H54 (cell line): Measurements from ENCODE around the gene LRMDA.

ENCODE experiments used
- DNase-seq: peaks from one replicate; pipeline ENCODE4 v3.0.0; 2011; ENCODE audit warnings: low spot score, mixed read lengths; ENCODE audit not compliant: insufficient read length
- FAIRE-seq: peaks from 3 replicates; lab custom pipeline; 2011; peaks lifted over from hg19 to GRCh38; lab: Jason Lieb, UNC
- POLR2A ChIP-seq: IDR thresholded peaks from 2 replicates; pipeline ENCODE4 v1.6.1; 2011; ENCODE audit warnings: low read depth, mild to moderate bottlenecking, low read length

LRMDA gene

DNA sequence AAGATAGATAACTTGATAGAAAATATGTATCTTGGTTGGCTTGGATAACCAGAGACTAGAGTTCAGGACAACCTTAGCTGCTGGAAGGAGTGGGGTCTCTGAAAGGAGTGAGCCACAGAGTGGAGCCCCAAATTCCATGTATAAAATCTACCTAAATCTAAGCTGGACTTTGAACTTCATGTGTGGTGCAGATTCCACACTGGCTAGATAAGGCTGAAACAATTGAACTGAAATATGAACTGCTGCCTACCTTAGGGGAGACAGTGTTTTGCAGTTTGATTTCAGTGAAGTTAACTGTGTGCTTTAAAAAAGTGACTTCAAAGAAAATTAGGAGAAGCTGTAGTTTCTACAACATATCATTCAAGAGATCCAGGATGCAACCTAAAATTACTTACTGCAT, 123.9 kb downstream of the LRMDA start:
- no peak for TF ChIP-seq POLR2A
- no peak for DNase-seq
- no peak for FAIRE-seq

- no peak for TF ChIP-seq POLR2A
- no peak for DNase-seq
- no peak for FAIRE-seq
These were observed 124.9 kb downstream of the LRMDA start for GRCh38 chr10:75556320-75556719.

GRCh38 chr10:75565286-75566251, 134.1 kb downstream of the LRMDA start:
- no peak for DNase-seq
- TF ChIP-seq POLR2A = no peak
- no peak for FAIRE-seq

DNA sequence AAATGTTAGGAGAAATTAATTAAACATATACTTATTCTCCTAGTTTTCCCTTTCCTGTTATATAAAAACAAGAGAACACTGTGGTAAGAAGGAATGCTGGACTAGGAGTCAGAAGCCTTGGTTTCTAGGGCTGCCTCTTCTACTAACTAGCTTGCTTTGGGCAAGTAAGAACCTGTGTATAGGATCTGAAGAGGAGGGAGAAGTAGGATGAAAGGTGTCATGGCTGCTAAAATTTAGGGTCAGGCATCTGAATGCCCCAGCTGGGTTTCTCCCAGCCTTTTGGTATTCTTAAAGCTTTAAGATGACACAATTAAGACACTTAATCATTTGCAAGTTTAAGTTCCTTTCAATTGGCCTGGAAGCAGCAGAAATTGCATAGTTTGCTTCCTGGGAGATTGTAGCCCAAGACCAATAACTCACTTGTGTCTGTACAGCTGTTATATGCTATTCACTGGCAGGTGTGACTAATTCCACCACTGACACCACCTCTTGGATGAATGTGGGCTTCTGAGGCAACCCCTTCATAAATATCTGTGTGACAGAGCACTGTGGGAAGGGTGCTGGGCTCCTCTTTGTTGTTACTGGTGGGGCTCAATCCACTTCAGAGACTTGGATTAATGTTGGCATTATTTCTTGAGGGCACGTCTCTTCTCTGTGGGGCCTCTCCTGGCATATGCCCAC, 137.2 kb downstream of the LRMDA start:
- DNase-seq (no peak), FAIRE-seq (no peak)
- TF ChIP-seq POLR2A = no peak

- DNase-seq (no peak), FAIRE-seq (no peak)
- no peak for TF ChIP-seq POLR2A
These were observed 138.1 kb downstream of the LRMDA start for GRCh38 chr10:75569506-75569905.

- DNase-seq (no peak), FAIRE-seq (no peak)
- TF ChIP-seq POLR2A = no peak
These were observed 141.1 kb downstream of the LRMDA start for GRCh38 chr10:75572478-75572877.

- no peak for DNase-seq
- no peak for FAIRE-seq
- no peak for TF ChIP-seq POLR2A
These were observed 144.5 kb downstream of the LRMDA start for GRCh38 chr10:75575940-75576339.

DNA sequence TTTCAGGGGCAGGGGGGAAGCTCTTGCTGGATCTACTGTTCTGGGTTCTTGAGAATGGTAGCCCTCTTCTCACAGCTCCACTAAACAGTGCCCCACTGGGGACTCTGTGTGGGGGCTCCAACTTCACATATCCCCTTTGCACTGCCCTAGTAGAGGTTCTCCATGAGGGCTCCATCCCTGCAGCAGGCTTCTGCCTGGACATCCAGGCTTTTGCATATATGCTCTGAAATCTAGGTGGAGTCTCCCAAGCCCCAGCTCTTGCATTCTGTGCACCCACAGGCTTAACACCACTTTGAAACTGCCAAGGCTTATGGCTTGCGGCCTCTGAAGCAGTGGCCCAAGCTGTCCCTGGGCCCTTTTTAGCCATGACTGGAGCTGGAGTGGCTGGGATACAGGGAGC, 150.7 kb downstream of the LRMDA start:
- no peak for DNase-seq
- TF ChIP-seq POLR2A = no peak
- FAIRE-seq = no peak

DNA sequence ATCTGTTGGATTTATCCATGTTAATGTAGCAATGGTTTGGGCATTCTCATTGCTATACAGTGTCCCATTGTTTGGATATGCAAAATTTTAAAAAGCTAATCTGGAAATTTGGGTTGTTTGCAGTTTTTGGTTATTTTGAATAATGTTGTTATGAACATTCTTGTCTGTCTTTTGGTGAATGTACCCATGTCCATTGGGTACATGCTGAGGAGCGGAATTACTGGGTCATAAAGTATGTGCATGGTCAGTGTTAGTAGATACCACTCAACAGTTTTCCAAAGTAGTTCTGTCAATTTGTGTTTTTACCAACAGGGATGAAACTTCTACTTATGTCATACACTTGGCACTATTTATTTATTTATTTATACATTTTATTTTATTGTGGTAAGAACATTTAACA, 153.9 kb downstream of the LRMDA start:
- FAIRE-seq = no peak
- no peak for DNase-seq
- TF ChIP-seq POLR2A = no peak

GRCh38 chr10:75586814-75587213, 155.4 kb downstream of the LRMDA start:
- no peak for TF ChIP-seq POLR2A
- no peak for FAIRE-seq

GRCh38 chr10:75588031-75588430, 156.6 kb downstream of the LRMDA start:
- no peak for TF ChIP-seq POLR2A
- FAIRE-seq (no peak), DNase-seq (no peak)

More at GRCh38 chr10:75586814-75587213, 155.4 kb downstream of the LRMDA start:
- DNase-seq = no peak

DNA sequence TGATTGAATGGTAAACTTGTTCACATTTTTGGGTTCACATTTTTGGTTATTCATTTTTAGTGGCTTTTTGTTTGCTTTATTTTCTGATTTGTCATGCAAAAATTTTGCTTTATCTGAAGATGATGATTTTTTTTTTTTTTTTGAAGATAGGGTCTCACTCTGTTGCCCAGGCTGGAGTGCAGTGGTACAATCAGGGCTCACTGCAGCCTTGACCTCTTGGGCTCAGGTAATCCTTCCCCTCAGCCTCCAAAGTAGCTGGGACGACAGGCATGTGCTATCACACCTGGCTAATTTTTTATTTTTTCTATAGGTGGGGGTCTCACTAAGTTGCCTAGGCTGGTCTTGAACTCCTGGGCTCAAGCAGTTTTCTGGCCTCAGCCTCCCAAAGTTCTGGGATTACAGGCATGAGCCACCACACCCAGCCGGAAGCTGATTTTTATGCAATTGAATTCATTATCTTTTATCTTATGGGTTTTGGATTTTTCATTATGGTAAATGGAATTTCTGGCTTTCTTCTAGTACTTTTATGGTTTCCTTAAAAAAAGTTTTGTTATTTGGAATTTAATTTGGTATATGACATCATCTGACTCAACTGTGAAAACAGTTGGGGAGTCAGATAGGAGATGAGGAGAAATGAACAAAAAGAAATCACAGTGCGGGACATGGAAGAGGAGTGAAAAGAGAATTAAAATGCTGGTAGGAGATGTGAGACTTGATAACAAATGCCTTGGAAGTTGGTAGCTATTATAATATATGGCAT, 158.7 kb downstream of the LRMDA start:
- no peak for TF ChIP-seq POLR2A
- DNase-seq (no peak), FAIRE-seq (no peak)

DNA sequence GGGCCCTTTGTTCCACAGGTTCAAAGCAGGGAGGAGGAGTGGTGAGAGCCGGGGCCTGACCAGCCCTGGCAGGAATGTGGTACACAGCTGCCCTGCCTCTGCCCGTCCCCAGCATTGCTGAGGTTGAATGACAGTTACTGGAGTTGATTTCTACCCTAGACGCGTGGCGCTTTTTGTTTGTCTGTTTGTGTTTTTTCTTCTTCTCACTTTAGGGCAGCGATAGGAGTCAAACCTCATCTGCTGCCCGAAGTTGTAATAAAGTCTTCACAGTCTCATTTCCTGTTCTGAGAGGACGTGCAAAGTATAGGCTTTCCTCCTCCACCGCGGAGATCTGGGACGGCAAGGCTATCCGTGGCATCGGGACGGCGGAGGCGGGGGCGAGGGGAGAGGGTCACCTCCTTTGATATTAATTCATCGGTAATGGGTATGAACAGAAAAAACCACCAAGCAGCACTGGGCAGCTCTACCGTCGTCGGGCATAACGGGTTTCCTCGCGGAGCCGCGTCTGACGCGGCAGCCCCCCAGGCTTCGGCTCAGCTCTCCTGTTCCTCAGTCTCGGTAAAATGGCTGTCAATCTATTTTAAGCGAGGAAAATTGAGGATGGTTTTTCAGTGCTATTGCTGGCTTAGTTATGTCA, 160.8 kb downstream of the LRMDA start:
- no peak for TF ChIP-seq POLR2A
- DNase-seq (no peak), FAIRE-seq (no peak)
